ENCODE measurements around the gene ARPC4.

DNA sequence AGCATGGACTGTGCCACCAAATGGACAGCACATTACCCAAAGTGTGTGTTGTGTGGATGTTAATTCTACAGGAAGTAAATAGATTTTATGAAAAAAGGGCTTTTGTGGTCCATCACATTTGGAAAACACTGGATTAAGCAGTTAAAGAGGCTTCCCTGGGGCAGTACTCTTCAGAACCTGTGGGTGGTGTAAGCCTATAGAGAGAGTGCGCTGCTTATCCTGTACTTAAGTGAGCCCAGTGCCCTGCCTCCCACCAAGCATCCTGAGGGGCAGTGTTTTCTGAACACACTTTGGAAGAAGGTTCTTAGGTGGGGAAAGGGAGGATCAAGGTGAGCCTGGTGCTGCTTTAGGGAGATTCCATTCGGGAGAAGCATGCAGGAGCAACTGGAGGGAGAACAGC lies 28.1 kb downstream of the ARPC4 start:
- no peak for TF ChIP-seq POLR2A (IDR thresholded peaks at IDR 0.05; ENCODE audit: extremely low read depth, insufficient read length)
- TF ChIP-seq, protein P1, sequence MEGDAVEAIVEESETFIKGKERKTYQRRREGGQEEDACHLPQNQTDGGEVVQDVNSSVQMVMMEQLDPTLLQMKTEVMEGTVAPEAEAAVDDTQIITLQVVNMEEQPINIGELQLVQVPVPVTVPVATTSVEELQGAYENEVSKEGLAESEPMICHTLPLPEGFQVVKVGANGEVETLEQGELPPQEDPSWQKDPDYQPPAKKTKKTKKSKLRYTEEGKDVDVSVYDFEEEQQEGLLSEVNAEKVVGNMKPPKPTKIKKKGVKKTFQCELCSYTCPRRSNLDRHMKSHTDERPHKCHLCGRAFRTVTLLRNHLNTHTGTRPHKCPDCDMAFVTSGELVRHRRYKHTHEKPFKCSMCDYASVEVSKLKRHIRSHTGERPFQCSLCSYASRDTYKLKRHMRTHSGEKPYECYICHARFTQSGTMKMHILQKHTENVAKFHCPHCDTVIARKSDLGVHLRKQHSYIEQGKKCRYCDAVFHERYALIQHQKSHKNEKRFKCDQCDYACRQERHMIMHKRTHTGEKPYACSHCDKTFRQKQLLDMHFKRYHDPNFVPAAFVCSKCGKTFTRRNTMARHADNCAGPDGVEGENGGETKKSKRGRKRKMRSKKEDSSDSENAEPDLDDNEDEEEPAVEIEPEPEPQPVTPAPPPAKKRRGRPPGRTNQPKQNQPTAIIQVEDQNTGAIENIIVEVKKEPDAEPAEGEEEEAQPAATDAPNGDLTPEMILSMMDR (IDR thresholded peaks at IDR 0.05; ENCODE audit: low read depth, low read length): peak; percentile 23
- TF ChIP-seq MYC (IDR thresholded peaks at IDR 0.05; ENCODE audit: low read depth, low read length): no peak
